GM12878 (cell line): ENCODE measurements around the gene TRAPPC12. TPM values are rescaled to one million over a fixed set of nuclear protein-coding genes. Genes with fewer than 3 reads are reported as not detected.

ENCODE experiments used
- ATF3 ChIP-seq: IDR thresholded peaks from 2 replicates; pipeline ENCODE4 v1.6.1; 2011; ENCODE audit warnings: low read depth, mild to moderate bottlenecking, low read length, moderate library complexity, borderline replicate concordance; ENCODE audit errors: extremely low read depth
- BRCA1 ChIP-seq: IDR thresholded peaks from 2 replicates; pipeline ENCODE4 v1.6.1; 2011; ENCODE audit warnings: low read depth, low read length, improper control_type of control experiment
- CEBPZ ChIP-seq: fragments of 150-350 bp; IDR thresholded peaks from 2 replicates; pipeline ENCODE4 v1.6.1; 2016; ENCODE audit warnings: low read depth, low read length
- CHD1 ChIP-seq: IDR thresholded peaks from 2 replicates; pipeline ENCODE4 v1.6.1; 2012; ENCODE audit warnings: low read depth, low read length, improper control_type of control experiment
- CREM ChIP-seq: IDR thresholded peaks from 2 replicates; pipeline ENCODE4 v1.6.1; 2014; ENCODE audit warnings: antibody characterized with exemption, low read depth
- ZNF207 ChIP-seq: fragments of 450-650 bp; IDR thresholded peaks from 2 replicates; pipeline ENCODE4 v1.6.1; 2014; ENCODE audit warnings: antibody characterized with exemption, mild to moderate bottlenecking, borderline replicate concordance
- ZNF687 ChIP-seq: fragments of 450-650 bp; IDR thresholded peaks from 2 replicates; pipeline ENCODE4 v1.6.1; 2017; ENCODE audit warnings: mild to moderate bottlenecking, moderate library complexity
- polyA plus RNA-seq, 11 experiments: library from polyadenylated mRNA; depleted of rRNA in 4 of 11; unstranded in 6 of 11; stranded (reverse) in 5 of 11; fragments of >200 nt; fragmentation: Nextera tagmentation in 4 of 11; fragmentation: Illumina TruSeq in 1 of 11; extraction: Ambion mirVana in 4 of 11; extraction: Trizol in 1 of 11; gene quantifications; 1 replicate in 1 of 11; 2 replicates in 10 of 11; pipeline versions ENCODE4 v1.2.1 to v1.2.3, GENCODE V29; 2011 to 2016; ENCODE audit warnings: inconsistent platforms in 2 of 11, missing spikeins in 2 of 11, low read depth in 1 of 11
- total RNA-seq, 4 experiments: library from RNA; depleted of rRNA in 3 of 4; stranded (reverse); fragments of >200 nt in 3 of 4; fragmentation: Illumina TruSeq in 1 of 4; extraction: Trizol in 1 of 4; gene quantifications; 2 replicates each; pipeline versions ENCODE4 v1.2.1 to v1.2.3, GENCODE V29; 2013 to 2021

Gene TRAPPC12
- total and polyA plus RNA-seq, 10 of the 15 experiments (the other 5 are each of a cell fraction or from before 2014, with no cell fraction given), result 8.6 to 77.1 (median 37.4) TPM

- TF ChIP-seq ATF3, result no peak
- no peak for TF ChIP-seq ZNF687
- no peak for TF ChIP-seq BRCA1
- no peak for TF ChIP-seq CREM
- no peak for TF ChIP-seq CEBPZ
- no peak for TF ChIP-seq ZNF207
- TF ChIP-seq CHD1, result no peak
Measured at GRCh38 chr2:3463186-3463835, 83.8 kb downstream of the TRAPPC12 start (continued).
